AG09309 (cell line): Measurements from ENCODE around the gene COX6A2.

Source experiments
- DNase-seq: peaks from one replicate; pipeline ENCODE4 v3.0.0-alpha.2; 2010; ENCODE audit warnings: low read depth
- H3K4me3 ChIP-seq: 2 replicates; pipeline ENCODE4 v1.5.1; 2011; ENCODE audit warnings: mild to moderate bottlenecking, low read depth, low read length, moderate library complexity; ENCODE audit not compliant: control insufficient read depth
- TF ChIP-seq, protein P1 (sequence below): IDR thresholded peaks from 2 replicates; pipeline ENCODE4 v1.5.1; 2011; ENCODE audit warnings: mild to moderate bottlenecking, low read depth, low read length, inconsistent platforms; ENCODE audit not compliant: insufficient read depth, control insufficient read depth; ENCODE audit errors: missing control alignments

COX6A2 gene

DNA sequence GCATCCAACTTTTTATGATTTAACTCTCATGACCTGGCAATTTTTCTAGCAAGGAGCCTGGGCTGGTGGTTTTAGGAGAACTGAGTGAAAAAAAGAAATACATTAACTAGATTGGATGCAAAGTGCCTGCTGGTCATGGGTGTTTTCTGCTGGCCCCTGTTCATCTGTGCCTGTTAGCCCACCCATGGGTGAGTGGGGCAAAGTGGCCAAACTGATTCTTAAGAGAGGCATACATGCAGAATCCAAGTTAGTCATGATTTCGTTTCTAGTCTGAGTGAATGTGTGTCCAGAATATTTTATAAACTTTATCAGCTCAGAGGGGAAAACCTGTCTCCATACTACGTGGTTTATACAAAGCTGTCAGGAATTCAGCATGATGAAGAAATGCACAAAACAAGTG, 39.6 kb downstream of the COX6A2 start:
- DNase-seq = no peak
- TF ChIP-seq, protein P1, sequence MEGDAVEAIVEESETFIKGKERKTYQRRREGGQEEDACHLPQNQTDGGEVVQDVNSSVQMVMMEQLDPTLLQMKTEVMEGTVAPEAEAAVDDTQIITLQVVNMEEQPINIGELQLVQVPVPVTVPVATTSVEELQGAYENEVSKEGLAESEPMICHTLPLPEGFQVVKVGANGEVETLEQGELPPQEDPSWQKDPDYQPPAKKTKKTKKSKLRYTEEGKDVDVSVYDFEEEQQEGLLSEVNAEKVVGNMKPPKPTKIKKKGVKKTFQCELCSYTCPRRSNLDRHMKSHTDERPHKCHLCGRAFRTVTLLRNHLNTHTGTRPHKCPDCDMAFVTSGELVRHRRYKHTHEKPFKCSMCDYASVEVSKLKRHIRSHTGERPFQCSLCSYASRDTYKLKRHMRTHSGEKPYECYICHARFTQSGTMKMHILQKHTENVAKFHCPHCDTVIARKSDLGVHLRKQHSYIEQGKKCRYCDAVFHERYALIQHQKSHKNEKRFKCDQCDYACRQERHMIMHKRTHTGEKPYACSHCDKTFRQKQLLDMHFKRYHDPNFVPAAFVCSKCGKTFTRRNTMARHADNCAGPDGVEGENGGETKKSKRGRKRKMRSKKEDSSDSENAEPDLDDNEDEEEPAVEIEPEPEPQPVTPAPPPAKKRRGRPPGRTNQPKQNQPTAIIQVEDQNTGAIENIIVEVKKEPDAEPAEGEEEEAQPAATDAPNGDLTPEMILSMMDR = no peak
- no peak overlapping the region for H3K4me3 ChIP-seq

- TF ChIP-seq, protein P1 = no peak
- no peak overlapping the region for H3K4me3 ChIP-seq
- peak; percentile 11 for DNase-seq
Observed at GRCh38 chr16:31386157-31386984, 41.8 kb downstream of the COX6A2 start.

- H3K4me3 ChIP-seq = no peak overlapping the region
- TF ChIP-seq, protein P1 = no peak
- no peak for DNase-seq
Observed at GRCh38 chr16:31385680-31386079, 42.5 kb downstream of the COX6A2 start.

DNA sequence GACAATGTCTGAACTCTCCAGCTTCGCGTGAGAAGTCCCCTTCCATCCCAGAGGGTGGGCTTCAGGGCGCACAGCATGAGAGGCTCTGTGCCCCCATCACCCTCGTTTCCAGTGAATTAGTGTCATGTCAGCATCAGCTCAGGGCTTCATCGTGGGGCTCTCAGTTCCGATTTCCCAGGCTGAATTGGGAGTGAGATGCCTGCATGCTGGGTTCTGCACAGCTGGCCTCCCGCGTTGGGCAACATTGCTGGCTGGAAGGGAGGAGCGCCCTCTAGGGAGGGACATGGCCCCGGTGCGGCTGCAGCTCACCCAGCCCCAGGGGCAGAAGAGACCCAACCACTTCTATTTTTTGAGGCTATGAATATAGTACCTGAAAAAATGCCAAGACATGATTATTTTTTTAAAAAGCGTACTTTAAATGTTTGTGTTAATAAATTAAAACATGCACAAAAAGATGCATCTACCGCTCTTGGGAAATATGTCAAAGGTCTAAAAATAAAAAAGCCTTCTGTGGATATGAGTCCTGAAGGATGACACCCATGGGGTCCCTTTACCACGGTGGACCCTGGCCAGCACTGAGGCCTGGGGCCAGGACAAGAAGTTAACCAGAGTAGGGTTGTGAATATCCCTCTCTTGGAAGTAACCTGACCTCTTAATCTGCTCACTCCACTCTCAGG, 45.5 kb downstream of the COX6A2 start:
- peak; percentile 5 for DNase-seq

GRCh38 chr16:31380201-31380600, 48.0 kb downstream of the COX6A2 start:
- no peak for DNase-seq
- TF ChIP-seq, protein P1 = no peak
- no peak overlapping the region for H3K4me3 ChIP-seq

More for the DNA sequence above, 45.5 kb downstream of the COX6A2 start:
- TF ChIP-seq, protein P1 = peak; percentile 79
- H3K4me3 ChIP-seq = no peak overlapping the region
